H1 (cell line): ENCODE results near the gene CDC27. TPM values are rescaled to one million over a fixed set of nuclear protein-coding genes. Genes with fewer than 3 reads are reported as not detected.

Experiments
- BRCA1 ChIP-seq: IDR thresholded peaks from 2 replicates; pipeline ENCODE4 v1.6.1; 2012; ENCODE audit warnings: low read depth, low read length, improper control_type of control experiment
- HDAC6 ChIP-seq: IDR thresholded peaks from one replicate; pipeline ENCODE4 v1.7.1; 2012; ENCODE audit warnings: low read depth, mild to moderate bottlenecking, inconsistent platforms, low read length, moderate library complexity
- NRF1 ChIP-seq: IDR thresholded peaks from 2 replicates; pipeline ENCODE4 v1.6.1; 2011; ENCODE audit warnings: mild to moderate bottlenecking, low read depth, low read length, improper control_type of control experiment
- TBP ChIP-seq: IDR thresholded peaks from 2 replicates; pipeline ENCODE4 v1.6.1; 2011; ENCODE audit warnings: low read depth, low read length, improper control_type of control experiment
- polyA plus RNA-seq, 7 experiments: library from polyadenylated mRNA; depleted of rRNA in 3 of 7; stranded (reverse) in 5 of 7; unstranded in 2 of 7; fragments of >200 nt in 5 of 7; fragments of 200-250 nt in 2 of 7; gene quantifications; 1 replicate in 5 of 7; 2 replicates in 1 of 7; 4 replicates in 1 of 7; pipeline versions ENCODE4 v1.2.1 to v1.2.3, GENCODE V29; 2011 to 2013; ENCODE audit warnings: missing spikeins in 2 of 7, mixed read lengths in 2 of 7
- total RNA-seq: library from RNA; stranded (reverse); fragmentation: NEBNext Ultra II Directional; extraction: Animal tissue kit (Norgen Biotek cat#: 25700); gene quantifications from 2 replicates; pipeline ENCODE4 v1.2.1, GENCODE V29; 2021

CDC27 gene
- total and polyA plus RNA-seq, 2 of the 8 experiments (the other 6 are each of a cell fraction or from before 2014, with no cell fraction given), result 41.9 to 87.5 TPM

- no peak for TF ChIP-seq TBP
- no peak for TF ChIP-seq HDAC6
- TF ChIP-seq NRF1, result no peak
- TF ChIP-seq BRCA1, result no peak
Observed at GRCh38 chr17:47204722-47205418, 15.8 kb upstream of the CDC27 start (continued).
